ENCODE measurements around the gene LRRC57.

The LRRC57 gene

GRCh38 chr15:42490671-42491538, 57.7 kb downstream of the LRRC57 start, which contains the start of gene ZNF106:
Gene ZNF106, minus strand, starts transcription at chr15:42491141. Its CDS starts 18,852 bp downstream, at chr15:42472289.
- DNase-seq = peak; percentile 91

GRCh38 chr15:42490291-42490670, 58.3 kb downstream of the LRRC57 start:
- no peak for DNase-seq
